SK-N-SH (cell line): ENCODE data around the gene PIP5K1B. TPM values are rescaled to one million over a fixed set of nuclear protein-coding genes. Genes with fewer than 3 reads are reported as not detected.

ENCODE experiments used
- CTCF ChIA-PET: fragments of 300-600, 350-600 bp; formaldehyde crosslinking; extraction: SDS; loops from one replicate; lab custom pipeline; 2021; lab: Yijun Ruan, JAX
- POLR2A ChIA-PET: fragments of 350-600 bp; sonication (Branson Sonifier 250); formaldehyde crosslinking; extraction: SDS; loops from one replicate; lab custom pipeline; 2020; ENCODE audit warnings: antibody characterized with exemption, inconsistent platforms; lab: Yijun Ruan, JAX
- DNase-seq: peaks from one replicate; pipeline ENCODE4 v3.0.0; 2012
- H2AFZ ChIP-seq: fragments of 200-600 bp; sonication (generic); 2 replicates; pipeline ENCODE4 v1.8.1; 2016; ENCODE audit warnings: antibody characterized with exemption, mild to moderate bottlenecking, low read depth
- H3F3A ChIP-seq: fragments of 200-600 bp; sonication (generic); replicated peaks from 2 replicates; pipeline ENCODE3; 2016; ENCODE audit warnings: antibody characterized with exemption, mild to moderate bottlenecking; ENCODE audit not compliant: insufficient read depth
- H3K27ac ChIP-seq, 2 experiments: fragments of 200-500 bp in 1 of 2; fragments of 200-600 bp in 1 of 2; sonication (Bioruptor generic) in 1 of 2; sonication (generic), shearing (Covaris generic) in 1 of 2; 2 replicates each; pipeline versions ENCODE4 v1.5.1 to v1.6.1; 2014 to 2016; ENCODE audit warnings: low read depth in 2 of 2, inconsistent platforms in 1 of 2, low read length in 1 of 2, mild to moderate bottlenecking in 1 of 2, mixed read lengths in 1 of 2
- H3K27me3 ChIP-seq: fragments of 200-600 bp; sonication (generic), shearing (Covaris generic); 2 replicates; pipeline ENCODE4 v1.6.1; 2016; ENCODE audit warnings: mixed run types; ENCODE audit not compliant: insufficient read depth
- H3K36me3 ChIP-seq, 2 experiments: fragments of 200-500 bp in 1 of 2; fragments of 200-600 bp in 1 of 2; sonication (Bioruptor generic) in 1 of 2; sonication (generic) in 1 of 2; replicated peaks in 1 of 2; 2 replicates each; pipeline versions ENCODE3 to v1.5.1; 2014 to 2016; ENCODE audit warnings: low read length in 1 of 2, mild to moderate bottlenecking in 1 of 2; ENCODE audit not compliant: insufficient read depth in 2 of 2, control insufficient read depth in 1 of 2
- H3K4me1 ChIP-seq, 2 experiments: fragments of 200-500 bp in 1 of 2; fragments of 200-600 bp in 1 of 2; sonication (Bioruptor generic) in 1 of 2; sonication (generic), shearing (Covaris generic) in 1 of 2; 2 replicates each; pipeline versions ENCODE4 v1.5.1 to v1.6.1; 2014 to 2016; ENCODE audit warnings: low read depth in 1 of 2, low read length in 1 of 2, mixed run types in 1 of 2; ENCODE audit not compliant: insufficient read depth in 2 of 2, control insufficient read depth in 1 of 2
- H3K4me2 ChIP-seq: fragments of 200-600 bp; sonication (generic), shearing (Covaris generic); 2 replicates; pipeline ENCODE4 v1.6.1; 2017; ENCODE audit warnings: mixed run types
- H3K4me3 ChIP-seq, 2 experiments: fragments of 200-500 bp in 1 of 2; fragments of 200-600 bp in 1 of 2; sonication (Bioruptor generic) in 1 of 2; sonication (generic), shearing (Covaris generic) in 1 of 2; 2 replicates each; pipeline versions ENCODE4 v1.5.1 to v1.8.1; 2014 to 2016; ENCODE audit warnings: low read depth in 2 of 2, inconsistent platforms in 1 of 2, low read length in 1 of 2, mild to moderate bottlenecking in 1 of 2, mixed read lengths in 1 of 2, moderate library complexity in 1 of 2
- H3K79me2 ChIP-seq: fragments of 200-600 bp; sonication (generic); 2 replicates; pipeline ENCODE4 v1.8.1; 2017; ENCODE audit warnings: mild to moderate bottlenecking; ENCODE audit not compliant: insufficient read depth
- H3K9ac ChIP-seq: fragments of 200-600 bp; sonication (generic); 2 replicates; pipeline ENCODE4 v1.6.1; 2017; ENCODE audit warnings: mixed run types
- H3K9me2 ChIP-seq: fragments of 200-600 bp; sonication (generic); 2 replicates; pipeline ENCODE4 v1.6.1; 2017; ENCODE audit warnings: mixed run types
- H3K9me3 ChIP-seq: fragments of 200-600 bp; sonication (generic); 2 replicates; pipeline ENCODE4 v1.6.1; 2017; ENCODE audit warnings: mixed run types, mild to moderate bottlenecking, moderate library complexity
- H4K20me1 ChIP-seq: fragments of 200-600 bp; sonication (generic); 2 replicates; pipeline ENCODE4 v1.6.1; 2017; ENCODE audit warnings: mild to moderate bottlenecking, mixed run types; ENCODE audit not compliant: insufficient read depth
- CHD2 ChIP-seq: fragments of 150-350 bp; IDR thresholded peaks from 2 replicates; pipeline ENCODE4 v1.6.1; 2018; ENCODE audit warnings: low read length; ENCODE audit not compliant: partially characterized antibody
- ELF1 ChIP-seq: IDR thresholded peaks from 2 replicates; pipeline ENCODE4 v1.4.0; 2012
- FOXM1 ChIP-seq: IDR thresholded peaks from 2 replicates; pipeline ENCODE4 v1.4.0; 2012; ENCODE audit warnings: low read depth, mild to moderate bottlenecking
- GABPA ChIP-seq: IDR thresholded peaks from 2 replicates; pipeline ENCODE4 v1.4.0; 2012; ENCODE audit warnings: low read depth, mild to moderate bottlenecking
- IRF3 ChIP-seq: fragments of 150-350 bp; IDR thresholded peaks from 2 replicates; pipeline ENCODE4 v1.6.1; 2016; ENCODE audit warnings: mild to moderate bottlenecking, low read depth, low read length
- JUND ChIP-seq: IDR thresholded peaks from 2 replicates; pipeline ENCODE4 v1.4.0; 2012
- MXI1 ChIP-seq: IDR thresholded peaks from 2 replicates; pipeline ENCODE4 v1.6.1; 2012; ENCODE audit warnings: mild to moderate bottlenecking, low read depth, low read length, improper control_type of control experiment
- NFIC ChIP-seq: IDR thresholded peaks from 2 replicates; pipeline ENCODE4 v1.4.0; 2012; ENCODE audit warnings: borderline replicate concordance
- POLR2AphosphoS5 ChIP-seq: IDR thresholded peaks from 2 replicates; pipeline ENCODE4 v1.6.1; 2012; ENCODE audit warnings: low read depth, low read length
- RAD21 ChIP-seq: IDR thresholded peaks from 2 replicates; pipeline ENCODE4 v1.6.1; 2012; ENCODE audit warnings: mild to moderate bottlenecking, low read length
- RCOR1 ChIP-seq: fragments of 150-350 bp; IDR thresholded peaks from 2 replicates; pipeline ENCODE4 v1.6.1; 2017; ENCODE audit warnings: antibody characterized with exemption, low read length
- REST ChIP-seq: IDR thresholded peaks from 2 replicates; pipeline ENCODE4 v1.6.1; 2012; ENCODE audit warnings: mild to moderate bottlenecking, low read depth, low read length, moderate library complexity
- SIN3A ChIP-seq: IDR thresholded peaks from 2 replicates; pipeline ENCODE4 v1.6.1; 2012; ENCODE audit warnings: low read depth, mild to moderate bottlenecking, low read length, moderate library complexity, borderline replicate concordance
- TCF12 ChIP-seq: IDR thresholded peaks from 2 replicates; pipeline ENCODE4 v1.4.0; 2012
- TEAD4 ChIP-seq: IDR thresholded peaks from 2 replicates; pipeline ENCODE4 v1.4.0; 2012; ENCODE audit warnings: mild to moderate bottlenecking, borderline replicate concordance; ENCODE audit not compliant: insufficient read depth
- WGBS: methylation state at CpG from one replicate; pipeline ENCODE4 v1.1.6; 2017; ENCODE audit warnings: low lambda C conversion rate; 5-methylcytosine and 5-hydroxymethylcytosine counted together
- polyA plus RNA-seq, 3 experiments: library from polyadenylated mRNA; depleted of rRNA; stranded (reverse); fragments of >200 nt; gene quantifications; 2 replicates each; pipeline ENCODE4 v1.2.3, GENCODE V29; 2012
- TF ChIP-seq, protein P1 (sequence below): fragments of 150-350 bp; IDR thresholded peaks from 2 replicates; pipeline ENCODE4 v1.6.1; 2017; ENCODE audit warnings: antibody characterized with exemption, low read length, low read depth, borderline replicate concordance
- TF ChIP-seq, protein P2 (sequence below): fragments of 200-600 bp; sonication (generic); IDR thresholded peaks from 2 replicates; pipeline ENCODE4 v1.6.1; 2017; ENCODE audit warnings: antibody characterized with exemption, mild to moderate bottlenecking, moderate library complexity

The PIP5K1B gene
- polyA plus RNA-seq, 1 of the 3 experiments (the other 2 are of a cell fraction): not detected

DNA sequence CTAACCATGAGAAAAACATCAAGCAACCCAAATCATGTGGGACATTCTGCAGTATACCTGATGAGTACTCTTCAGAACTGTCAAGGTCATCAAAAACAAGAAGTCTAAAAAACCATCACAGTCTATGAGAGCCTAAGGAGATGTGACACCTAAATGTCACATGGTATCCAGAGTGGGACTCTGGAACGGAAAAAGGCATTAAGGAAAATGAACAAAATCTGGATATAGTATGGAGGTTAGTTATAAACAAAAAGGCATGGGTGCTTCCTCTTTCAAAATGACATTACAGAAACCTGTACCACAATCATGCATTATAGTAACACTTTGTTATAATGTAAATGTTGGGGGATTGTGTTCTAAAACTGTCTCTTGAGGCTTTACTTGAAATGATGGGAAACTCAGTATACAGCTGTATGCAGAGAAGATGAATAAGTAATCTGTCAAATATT, 261.5 kb downstream of the PIP5K1B start (continued):
- no peak for TF ChIP-seq REST
- no peak for TF ChIP-seq NFIC
- no peak for TF ChIP-seq GABPA
- TF ChIP-seq FOXM1: no peak
- TF ChIP-seq ELF1: no peak
- no peak for TF ChIP-seq CHD2
- TF ChIP-seq RCOR1: no peak
- no peak for TF ChIP-seq MXI1
- no peak for TF ChIP-seq RAD21
- TF ChIP-seq JUND: no peak
- TF ChIP-seq POLR2AphosphoS5: no peak

GRCh38 chr9:68967800-68968199, 262.8 kb downstream of the PIP5K1B start:
- no peaks in the 10 kb centered on the region for H3K9me3 ChIP-seq
- no peak for DNase-seq
- H3K27ac ChIP-seq: no peak overlapping the region
- no peaks in the 10 kb centered on the region for H3K9me2 ChIP-seq
- peaks cover 2% of the 10 kb centered on the region; the same call in 1 of the 2 replicates for H3K27me3 ChIP-seq
- no peaks in the 10 kb centered on the region for H4K20me1 ChIP-seq
- no peak overlapping the region for H2AFZ ChIP-seq
- WGBS: 6% methylated on average over 1 of the region's 1 CpG
- ChIA-PET POLR2A (no interaction called here), CTCF (no interaction called here)
- no peaks in the 10 kb centered on the region for H3F3A ChIP-seq
- H3K4me2 ChIP-seq: no peak overlapping the region
- no peak for TF ChIP-seq TCF12
- TF ChIP-seq IRF3: no peak
- TF ChIP-seq, protein P1, sequence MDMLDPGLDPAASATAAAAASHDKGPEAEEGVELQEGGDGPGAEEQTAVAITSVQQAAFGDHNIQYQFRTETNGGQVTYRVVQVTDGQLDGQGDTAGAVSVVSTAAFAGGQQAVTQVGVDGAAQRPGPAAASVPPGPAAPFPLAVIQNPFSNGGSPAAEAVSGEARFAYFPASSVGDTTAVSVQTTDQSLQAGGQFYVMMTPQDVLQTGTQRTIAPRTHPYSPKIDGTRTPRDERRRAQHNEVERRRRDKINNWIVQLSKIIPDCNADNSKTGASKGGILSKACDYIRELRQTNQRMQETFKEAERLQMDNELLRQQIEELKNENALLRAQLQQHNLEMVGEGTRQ: no peak
- TF ChIP-seq GABPA: no peak
- TF ChIP-seq TEAD4: no peak
- TF ChIP-seq SIN3A: no peak
- no peak for TF ChIP-seq REST
- TF ChIP-seq, protein P2, sequence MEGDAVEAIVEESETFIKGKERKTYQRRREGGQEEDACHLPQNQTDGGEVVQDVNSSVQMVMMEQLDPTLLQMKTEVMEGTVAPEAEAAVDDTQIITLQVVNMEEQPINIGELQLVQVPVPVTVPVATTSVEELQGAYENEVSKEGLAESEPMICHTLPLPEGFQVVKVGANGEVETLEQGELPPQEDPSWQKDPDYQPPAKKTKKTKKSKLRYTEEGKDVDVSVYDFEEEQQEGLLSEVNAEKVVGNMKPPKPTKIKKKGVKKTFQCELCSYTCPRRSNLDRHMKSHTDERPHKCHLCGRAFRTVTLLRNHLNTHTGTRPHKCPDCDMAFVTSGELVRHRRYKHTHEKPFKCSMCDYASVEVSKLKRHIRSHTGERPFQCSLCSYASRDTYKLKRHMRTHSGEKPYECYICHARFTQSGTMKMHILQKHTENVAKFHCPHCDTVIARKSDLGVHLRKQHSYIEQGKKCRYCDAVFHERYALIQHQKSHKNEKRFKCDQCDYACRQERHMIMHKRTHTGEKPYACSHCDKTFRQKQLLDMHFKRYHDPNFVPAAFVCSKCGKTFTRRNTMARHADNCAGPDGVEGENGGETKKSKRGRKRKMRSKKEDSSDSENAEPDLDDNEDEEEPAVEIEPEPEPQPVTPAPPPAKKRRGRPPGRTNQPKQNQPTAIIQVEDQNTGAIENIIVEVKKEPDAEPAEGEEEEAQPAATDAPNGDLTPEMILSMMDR: no peak
- H3K79me2 ChIP-seq: no peaks in the 10 kb centered on the region
- no peak overlapping the region for H3K4me3 ChIP-seq
- no peaks in the 10 kb centered on the region for H3K4me1 ChIP-seq
- H3K9ac ChIP-seq: no peak overlapping the region
- H3K36me3 ChIP-seq: no peaks in the 10 kb centered on the region
